GM19035 (cell line): ENCODE data around the gene HEPN1.
"Not testable (repeated sequence)": the region's sequence is repeated elsewhere in the genome, so short reads cannot be mapped to it uniquely, and the experiment has no call there.

Source experiments
- ATAC-seq: cut with Tn5 transposase; IDR thresholded peaks from one replicate; pipeline ENCODE4 v1.9.1; 2021; ENCODE audit not compliant: unreplicated experiment

Gene HEPN1

GRCh38 chr11:124938970-124939369 lies 19.9 kb downstream of the HEPN1 start:
- no peak for ATAC-seq

- ATAC-seq = no peak
These were observed 22.7 kb downstream of the HEPN1 start for GRCh38 chr11:124941703-124942102.

DNA sequence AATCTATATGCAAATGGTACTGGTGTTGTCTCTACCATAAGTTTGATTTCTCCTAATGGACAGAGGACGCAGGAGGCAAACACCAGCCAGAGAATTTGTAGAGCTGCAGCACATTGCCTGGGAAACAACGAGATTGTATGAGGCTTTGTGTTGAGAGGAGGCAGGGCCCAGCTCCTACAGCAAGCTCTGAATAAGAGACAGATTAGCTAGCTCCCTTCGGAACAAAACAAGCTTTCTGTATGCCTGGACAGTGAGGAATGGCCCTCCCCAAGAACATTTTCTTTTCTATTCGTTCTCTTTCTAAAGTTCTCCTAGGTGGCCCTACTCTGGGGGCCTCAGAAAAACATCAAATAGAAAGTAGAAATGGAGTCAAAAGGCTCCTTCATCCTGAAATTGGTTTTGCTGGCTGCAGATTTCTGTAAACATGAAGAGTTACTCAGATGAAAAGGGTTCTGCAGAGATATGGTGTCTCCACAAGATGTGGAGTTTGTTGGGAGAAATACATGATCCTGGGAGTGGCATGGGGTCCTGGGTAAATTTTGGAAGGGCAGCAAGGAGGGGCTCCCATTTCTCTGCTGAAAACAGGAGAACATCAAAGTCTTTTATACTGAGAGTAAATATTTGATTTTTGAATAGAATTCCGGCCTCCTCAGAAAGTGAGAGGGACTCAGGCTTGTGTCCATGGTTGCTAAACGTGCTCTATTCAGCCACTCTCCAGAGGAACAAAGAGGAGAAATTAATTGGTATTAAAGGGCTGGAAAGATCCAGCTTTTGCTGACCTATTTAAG lies 23.6 kb downstream of the HEPN1 start:
- ATAC-seq = no peak

GRCh38 chr11:124943254-124943616 lies 24.2 kb downstream of the HEPN1 start:
- no peak for ATAC-seq

DNA sequence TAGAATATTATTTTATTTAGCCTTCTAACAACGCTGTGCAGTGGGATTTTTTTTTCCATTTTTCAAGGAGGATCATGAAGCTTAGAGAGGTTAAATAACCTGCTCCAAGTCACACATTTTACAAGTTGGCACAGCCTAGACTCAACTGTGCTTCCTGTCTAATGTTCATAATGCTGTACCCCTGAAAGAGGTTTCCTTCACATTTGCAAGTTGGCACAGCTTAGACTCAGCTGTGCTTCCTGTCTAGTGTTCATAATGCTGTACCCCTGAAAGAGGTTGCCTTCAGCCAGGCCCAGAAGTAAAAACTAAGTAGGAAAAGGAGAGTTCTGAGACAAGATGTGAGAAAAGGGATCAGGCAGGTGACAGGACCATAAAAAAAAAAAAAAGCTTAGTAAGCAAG lies 24.7 kb downstream of the HEPN1 start:
- ATAC-seq = no peak

- ATAC-seq = no peak
These were observed 25.5 kb downstream of the HEPN1 start for GRCh38 chr11:124944565-124944964.

DNA sequence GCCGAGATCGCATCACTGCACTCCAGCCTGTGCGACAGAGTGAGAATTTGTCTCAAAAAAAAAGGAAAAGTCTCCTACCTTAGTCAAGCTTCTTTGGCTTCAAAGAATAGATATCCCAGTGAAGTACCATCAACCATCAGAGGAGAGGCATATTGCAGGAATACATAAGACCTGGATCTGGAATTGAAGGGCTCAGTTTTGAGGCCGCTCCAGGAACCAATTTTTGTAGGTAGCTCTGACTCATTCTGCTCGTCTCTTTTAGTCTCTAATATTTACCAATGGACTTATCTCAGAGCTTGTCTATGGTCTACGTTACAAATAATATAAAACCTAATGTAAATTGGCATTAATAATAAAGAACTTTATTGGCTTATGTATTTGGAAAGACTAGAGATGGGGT lies 26.8 kb downstream of the HEPN1 start:
- no peak for ATAC-seq

DNA sequence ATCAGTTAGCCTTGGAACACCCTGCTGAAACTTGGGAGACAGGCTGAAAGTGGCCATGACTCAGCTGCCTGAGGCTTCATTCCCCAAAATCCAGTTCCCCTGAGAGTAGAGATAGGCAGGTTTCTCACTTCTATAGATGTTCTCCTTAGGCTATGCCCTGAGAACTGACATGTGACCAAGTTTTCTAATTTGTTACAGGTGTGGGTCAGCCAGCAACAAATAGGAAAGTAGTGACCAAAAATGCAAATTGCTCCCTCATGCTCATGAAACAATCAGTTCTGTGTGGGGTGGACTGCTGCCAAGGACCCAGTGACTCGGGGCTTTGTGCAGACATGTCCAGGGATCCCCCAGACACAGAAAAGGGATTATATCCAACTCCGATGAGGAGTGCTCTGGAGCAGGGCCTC lies 27.7 kb downstream of the HEPN1 start:
- no peak for ATAC-seq

GRCh38 chr11:124950601-124951330 lies 31.7 kb downstream of the HEPN1 start:
- no peak for ATAC-seq

GRCh38 chr11:124951341-124951740 lies 32.3 kb downstream of the HEPN1 start:
- ATAC-seq = no peak

- ATAC-seq = peak; percentile 100
These were observed 34.9 kb downstream of the HEPN1 start, which contains the start of gene CCDC15 for GRCh38 chr11:124953753-124954589. CCDC15 (plus strand) TSS chr11:124954202; CDS start chr11:124954733, 531 bp downstream.

- ATAC-seq = no peak
These were observed 35.5 kb downstream of the HEPN1 start for GRCh38 chr11:124954590-124954955.

DNA sequence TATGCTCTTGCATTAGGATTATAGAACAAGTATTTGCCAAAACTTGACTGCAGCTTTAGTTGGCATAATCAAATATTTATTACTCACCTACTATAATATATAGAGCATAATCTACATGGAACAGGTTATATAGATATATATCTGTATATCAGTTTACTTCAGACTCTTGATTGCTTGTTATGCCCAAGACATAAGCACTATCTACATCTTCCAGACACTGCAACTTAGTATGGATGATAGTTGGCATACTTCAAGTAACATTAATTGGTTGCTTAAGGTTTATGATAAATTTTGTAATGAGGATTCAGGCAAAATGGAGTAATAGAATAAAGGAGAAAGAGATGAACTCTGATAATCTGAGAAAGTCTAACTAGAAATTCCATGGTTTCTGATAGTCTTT lies 36.0 kb downstream of the HEPN1 start:
- ATAC-seq = no peak

GRCh38 chr11:124961972-124962609 lies 43.0 kb downstream of the HEPN1 start:
- peak; percentile 95 for ATAC-seq

- ATAC-seq = not testable (repeated sequence)
These were observed 49.1 kb downstream of the HEPN1 start for GRCh38 chr11:124968197-124968596.
